ENCODE measurements around the gene LIMA1.

Gene LIMA1

GRCh38 chr12:50214018-50214417, 69.3 kb downstream of the LIMA1 start:
- no peak for DNase-seq

- no peak for DNase-seq
Measured at GRCh38 chr12:50213439-50213838, 69.9 kb downstream of the LIMA1 start.

- no peak for DNase-seq
Measured at GRCh38 chr12:50212071-50212467, 71.3 kb downstream of the LIMA1 start.

GRCh38 chr12:50211392-50212070, 71.8 kb downstream of the LIMA1 start:
- no peak for DNase-seq

- no peak for DNase-seq
Measured at GRCh38 chr12:50207424-50207823, 75.9 kb downstream of the LIMA1 start.

- no peak for DNase-seq
Measured at GRCh38 chr12:50205648-50206047, 77.7 kb downstream of the LIMA1 start.

DNA sequence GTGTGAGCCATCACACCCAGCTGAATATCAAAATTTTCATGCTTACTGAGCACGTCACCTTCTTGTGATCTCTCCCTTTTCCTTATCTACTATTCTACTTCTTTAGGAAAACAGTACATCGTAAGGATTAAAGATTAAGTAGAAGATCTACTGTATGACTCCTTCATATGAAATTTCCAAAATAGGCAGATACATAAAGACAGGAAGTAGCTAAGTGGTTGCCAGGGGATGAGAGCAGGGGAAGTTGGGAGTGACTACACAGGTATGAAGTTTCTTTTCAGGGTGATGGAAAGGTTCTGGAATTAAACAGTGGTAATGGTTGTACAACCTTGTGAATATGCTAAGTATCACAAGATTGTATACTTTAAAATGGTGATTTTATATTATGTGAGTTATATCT, 79.6 kb downstream of the LIMA1 start:
- no peak for DNase-seq

GRCh38 chr12:50201987-50202521, 81.3 kb downstream of the LIMA1 start:
- DNase-seq = no peak

DNA sequence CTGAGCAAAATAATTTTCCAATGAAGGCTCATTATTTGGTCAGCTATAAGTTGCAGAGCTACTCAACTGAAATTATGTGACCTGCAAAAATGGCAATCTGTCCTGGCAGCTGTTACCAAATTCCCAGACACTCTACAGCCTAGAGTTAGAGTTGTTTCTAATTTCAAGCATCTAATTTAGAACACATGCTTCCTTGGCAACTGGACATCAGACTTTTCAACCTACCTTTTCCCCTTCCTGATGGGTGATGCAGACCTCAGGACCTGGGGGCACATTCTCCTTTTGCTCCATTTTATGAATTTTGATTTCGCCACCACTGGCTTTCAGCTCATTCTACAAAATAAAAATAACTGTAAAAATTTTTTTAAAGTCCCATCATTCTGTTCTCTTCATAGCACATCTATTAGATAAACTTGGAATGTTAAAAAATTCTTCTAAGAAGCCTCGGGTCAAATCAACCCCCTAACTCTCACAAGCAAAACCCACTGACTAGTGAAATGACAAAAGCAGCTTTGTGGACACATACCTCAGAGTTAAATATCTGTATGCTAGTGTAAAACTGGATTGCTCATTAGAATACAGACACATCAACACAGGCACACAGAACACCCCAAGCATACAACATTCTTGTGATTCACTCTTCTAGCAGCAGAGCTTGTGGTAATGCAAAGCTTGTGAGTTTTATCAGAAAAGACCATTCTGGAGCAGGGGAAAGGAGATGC, 82.6 kb downstream of the LIMA1 start:
- no peak for DNase-seq

DNA sequence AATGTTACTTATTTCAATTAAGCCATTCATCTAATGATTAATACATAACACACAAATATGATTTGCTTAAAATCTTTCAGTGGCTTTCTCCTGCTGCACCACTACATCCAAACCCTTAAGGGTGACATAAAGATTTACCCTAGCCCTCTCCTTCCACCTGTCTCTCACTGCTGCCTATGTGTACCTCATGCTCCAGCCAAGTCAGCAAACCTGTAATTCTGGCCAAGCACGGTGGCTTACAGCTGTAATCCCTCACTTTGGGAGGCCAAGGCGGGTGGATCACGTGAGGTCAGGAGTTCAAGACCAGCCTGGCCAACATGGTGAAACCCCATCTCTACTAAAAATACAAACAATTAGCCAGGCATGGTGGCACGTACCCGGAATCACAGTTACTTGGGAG, 84.5 kb downstream of the LIMA1 start:
- no peak for DNase-seq

- DNase-seq = no peak
Measured at GRCh38 chr12:50197297-50197727, 86.0 kb downstream of the LIMA1 start.

DNA sequence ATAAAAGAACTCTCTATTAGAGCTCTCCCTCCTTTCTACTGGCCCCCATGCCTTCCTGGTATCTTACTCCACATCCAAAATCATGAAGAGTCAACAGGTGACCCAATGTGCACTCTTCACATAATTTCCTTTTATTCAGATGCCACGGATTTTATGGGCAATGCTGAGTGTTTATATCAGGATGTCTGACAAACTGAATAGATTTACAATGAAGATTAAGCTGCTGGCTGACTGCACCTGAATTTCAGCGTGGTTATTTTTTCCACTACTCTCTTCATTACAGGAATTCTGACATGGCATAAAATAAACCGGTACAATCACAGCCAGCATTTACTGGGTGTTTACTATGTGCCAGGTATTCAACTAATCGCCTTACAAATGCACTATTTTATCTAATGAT, 86.8 kb downstream of the LIMA1 start:
- DNase-seq = no peak

DNA sequence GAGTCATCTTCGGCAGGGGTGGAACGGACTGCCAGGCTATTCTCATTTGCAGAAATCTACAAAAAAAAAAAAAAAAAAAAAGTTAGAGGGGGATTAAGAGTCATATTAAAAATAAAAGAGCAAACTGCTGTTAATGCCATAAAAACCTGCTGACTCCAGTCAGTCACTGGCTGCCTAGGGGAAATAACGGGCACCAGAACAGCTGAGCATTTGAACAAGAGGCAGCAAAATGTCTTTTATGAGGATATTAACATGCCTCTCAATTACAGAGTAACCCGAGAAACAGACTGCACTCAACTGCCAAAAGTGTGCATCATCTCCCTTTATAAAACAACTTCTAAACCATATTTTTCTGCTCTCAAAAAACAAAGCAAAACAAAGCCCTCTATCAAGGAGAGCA, 87.5 kb downstream of the LIMA1 start:
- DNase-seq = no peak

- no peak for DNase-seq
Measured at GRCh38 chr12:50192908-50193307, 90.4 kb downstream of the LIMA1 start.

GRCh38 chr12:50192236-50192635, 91.1 kb downstream of the LIMA1 start:
- no peak for DNase-seq

DNA sequence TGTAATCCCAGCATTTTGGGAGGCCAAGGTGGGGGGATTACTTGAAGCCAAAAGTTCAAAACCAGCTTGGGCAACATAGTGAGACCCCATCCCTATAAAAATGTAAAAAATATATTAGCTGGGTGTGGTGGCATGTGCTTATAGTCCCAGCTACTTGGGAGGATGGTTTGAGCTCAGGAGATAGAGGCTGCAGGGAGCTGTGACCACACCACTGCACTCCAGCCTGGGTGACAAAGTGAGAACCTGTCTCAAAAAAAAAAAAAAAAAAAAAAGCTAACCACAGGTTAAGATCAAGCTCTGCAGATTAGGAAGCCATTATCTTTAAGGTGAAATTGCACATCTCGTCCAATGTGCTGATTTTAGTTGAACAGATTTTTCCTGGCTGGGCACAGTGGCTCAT, 92.5 kb downstream of the LIMA1 start:
- no peak for DNase-seq

- peak; percentile 36 to 37 for DNase-seq
Measured at GRCh38 chr12:50188875-50189575, 94.3 kb downstream of the LIMA1 start.

DNA sequence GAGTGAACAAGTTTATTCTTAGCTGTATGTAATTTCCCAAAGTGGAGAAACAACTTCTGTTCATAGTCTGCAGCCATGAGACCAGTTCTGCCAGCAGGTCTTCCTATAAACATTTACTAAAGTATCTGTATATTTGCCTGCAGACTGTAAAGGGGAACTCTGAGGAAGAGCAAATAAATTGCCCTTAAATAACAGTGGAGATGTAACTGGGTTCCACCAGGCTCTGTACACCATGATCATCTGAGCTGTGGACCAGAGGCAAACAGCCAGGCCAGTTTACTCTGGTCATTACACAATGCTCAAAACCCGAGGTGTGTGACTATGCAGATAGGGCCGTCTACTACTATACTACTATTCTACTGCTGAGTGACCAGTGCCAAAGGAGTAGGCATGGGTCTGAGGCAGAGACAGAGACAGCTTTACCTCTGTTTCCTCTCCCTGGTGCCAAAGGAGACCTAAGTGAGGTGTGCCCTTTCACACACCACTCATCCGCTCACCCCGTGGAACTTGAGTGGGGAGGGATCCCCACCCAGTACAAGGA, 95.0 kb downstream of the LIMA1 start:
- no peak for DNase-seq

GRCh38 chr12:50187084-50187900, 96.0 kb downstream of the LIMA1 start:
- peak; percentile 44 to 59 for DNase-seq

DNA sequence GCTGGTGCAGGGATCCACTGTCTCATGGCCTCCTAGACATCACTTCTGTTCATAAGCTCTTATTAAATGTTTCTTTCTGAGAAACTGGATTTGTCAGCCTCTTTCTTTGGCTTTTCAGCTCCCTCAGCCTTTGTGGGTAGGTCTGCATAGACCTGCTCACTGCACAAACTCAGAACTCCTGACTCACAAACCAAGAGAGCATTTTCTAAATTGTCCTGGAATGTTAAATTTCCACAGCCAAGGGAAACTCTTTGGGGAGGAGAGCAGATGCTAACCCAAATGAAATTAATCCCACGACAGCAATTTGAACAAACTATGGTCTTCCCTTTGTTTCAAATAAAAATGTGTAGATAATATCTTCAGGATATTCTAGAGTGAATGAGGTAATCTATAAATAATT, 96.6 kb downstream of the LIMA1 start:
- DNase-seq = no peak

- DNase-seq = no peak
Measured at GRCh38 chr12:50185970-50186663, 97.2 kb downstream of the LIMA1 start.

Data from stimulated activated CD4-positive, alpha-beta T cell treated with anti-CD3 and anti-CD28 coated beads, Interleukin-2, amount 100 ng/mL, for 24 hours (primary cell).